OCI-LY7 (cell line): ENCODE measurements around the gene TBCB. TPM values are rescaled to one million over a fixed set of nuclear protein-coding genes. Genes with fewer than 3 reads are reported as not detected.
"Not testable (repeated sequence)": the region's sequence is repeated elsewhere in the genome, so short reads cannot be mapped to it uniquely, and the experiment has no call there.

Experiments used
- Bru-seq: library from RNA; stranded (reverse); fragments of 400-500 nt; gene quantifications from one replicate; lab custom pipeline; 2021; lab: Mats Ljungman, UMichigan
- BruChase-seq, 2 experiments: library from RNA; stranded (reverse); fragments of 400-500 nt; gene quantifications; one replicate each; lab custom pipeline; 2021; lab: Mats Ljungman, UMichigan
- BruUV-seq: library from RNA; stranded (reverse); fragments of 400-500 nt; replicated peaks from 2 replicates; lab custom pipeline; 2021; lab: Mats Ljungman, UMichigan
- CTCF ChIA-PET: fragments of 300-600 bp; sonication (Branson Sonifier 250); formaldehyde crosslinking; loops from one replicate; lab custom pipeline; 2022; ENCODE audit warnings: antibody characterized with exemption; ENCODE audit not compliant: unreplicated experiment; lab: Charles Lee
- POLR2A ChIA-PET: fragments of 300-600 bp; sonication (Branson Sonifier 250); formaldehyde crosslinking; loops from one replicate; lab custom pipeline; 2022; ENCODE audit warnings: antibody characterized with exemption; lab: Charles Lee
- DNase-seq: peaks from one replicate; pipeline ENCODE4 v3.0.0-alpha.2; 2015; ENCODE audit warnings: low spot score
- H2AFZ ChIP-seq: fragments of 200-600 bp; sonication (generic), shearing (Covaris generic); 2 replicates; pipeline ENCODE4 v1.6.1; 2014; ENCODE audit warnings: mild to moderate bottlenecking, antibody characterized with exemption, low read length, moderate library complexity
- H3K27ac ChIP-seq: fragments of 200-600 bp; sonication (generic); 2 replicates; pipeline ENCODE4 v1.5.1; 2014; ENCODE audit warnings: mixed run types, low read depth, mild to moderate bottlenecking, moderate library complexity, low read length, inconsistent platforms; ENCODE audit not compliant: poor library complexity, severe bottlenecking
- H3K36me3 ChIP-seq: fragments of 200-600 bp; sonication (generic); 2 replicates; pipeline ENCODE4 v1.6.1; 2014; ENCODE audit warnings: mild to moderate bottlenecking, antibody characterized with exemption, low read length, moderate library complexity, mixed read lengths; ENCODE audit not compliant: insufficient read depth
- H3K4me1 ChIP-seq: fragments of 200-600 bp; sonication (generic); 2 replicates; pipeline ENCODE4 v1.5.1; 2014; ENCODE audit warnings: mild to moderate bottlenecking, low read length; ENCODE audit not compliant: insufficient read depth, poor library complexity, severe bottlenecking
- H3K4me2 ChIP-seq: fragments of 200-600 bp; sonication (generic); 2 replicates; pipeline ENCODE4 v1.6.1; 2014; ENCODE audit warnings: mild to moderate bottlenecking, low read length
- H3K4me3 ChIP-seq: fragments of 200-600 bp; sonication (generic); 2 replicates; pipeline ENCODE4 v1.5.1; 2014; ENCODE audit warnings: mild to moderate bottlenecking, low read depth, low read length; ENCODE audit not compliant: poor library complexity, severe bottlenecking
- H3K79me2 ChIP-seq: fragments of 200-600 bp; sonication (generic); 2 replicates; pipeline ENCODE4 v1.6.1; 2016; ENCODE audit warnings: low read depth, mild to moderate bottlenecking, low read length, moderate library complexity, mixed read lengths; ENCODE audit not compliant: insufficient read depth
- H3K9me2 ChIP-seq: fragments of 200-600 bp; sonication (generic); 2 replicates; pipeline ENCODE4 v1.6.1; 2016; ENCODE audit warnings: mild to moderate bottlenecking, low read length, mixed read lengths; ENCODE audit not compliant: insufficient read depth
- H3K9me3 ChIP-seq: fragments of 200-600 bp; sonication (generic); 2 replicates; pipeline ENCODE4 v1.6.1; 2014; ENCODE audit warnings: mild to moderate bottlenecking, mixed run types, low read length, mixed read lengths
- H4K20me1 ChIP-seq: fragments of 200-600 bp; sonication (generic); 2 replicates; pipeline ENCODE4 v1.6.1; 2014; ENCODE audit warnings: mild to moderate bottlenecking, antibody characterized with exemption, low read length, moderate library complexity, mixed read lengths; ENCODE audit not compliant: insufficient read depth
- EZH2phosphoT487 ChIP-seq: fragments of 200-600 bp; sonication (generic); IDR thresholded peaks from 2 replicates; pipeline ENCODE4 v1.6.1; 2018; ENCODE audit warnings: low read depth, borderline replicate concordance, mild to moderate bottlenecking, mixed run types, antibody characterized with exemption, low read length, moderate library complexity, mixed read lengths
- intact Hi-C: fragments of 100-400 bp; cut with micrococcal nuclease; formaldehyde crosslinking; loops from one replicate; pipeline ENCODE4 v1.10.0; 2022; ENCODE audit not compliant: unreplicated experiment
- long read RNA-seq: library from polyadenylated mRNA; stranded (forward); transcript quantifications from one replicate; pipeline ENCODE4 v2.0.0, GENCODE V29; 2022
- total RNA-seq, 2 experiments: library from RNA; depleted of rRNA in 1 of 2; stranded (reverse); fragments of >200 nt in 1 of 2; shearing (Covaris generic) in 1 of 2; gene quantifications; 2 replicates each; pipeline ENCODE4 v1.2.3, GENCODE V29; 2014 to 2022
- TF ChIP-seq, protein P1 (sequence below): fragments of 200-600 bp; sonication (generic); conservative IDR thresholded peaks from 2 replicates; pipeline ENCODE4 v1.5.1; 2014; ENCODE audit warnings: mild to moderate bottlenecking, antibody characterized with exemption, low read length, moderate library complexity, mixed read lengths

TBCB gene, protein sequence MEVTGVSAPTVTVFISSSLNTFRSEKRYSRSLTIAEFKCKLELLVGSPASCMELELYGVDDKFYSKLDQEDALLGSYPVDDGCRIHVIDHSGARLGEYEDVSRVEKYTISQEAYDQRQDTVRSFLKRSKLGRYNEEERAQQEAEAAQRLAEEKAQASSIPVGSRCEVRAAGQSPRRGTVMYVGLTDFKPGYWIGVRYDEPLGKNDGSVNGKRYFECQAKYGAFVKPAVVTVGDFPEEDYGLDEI
- 198 and 200 TPM in 2 replicates for total RNA-seq (2014; rRNA removed; shearing (Covaris generic))
- 133 and 136 TPM in 2 replicates for total RNA-seq (2022)
- percentile 56 among the genes with signal in this experiment for Bru-seq, nascent RNA
- percentile 75 among the genes with signal in this experiment for BruChase-seq, experiment 1, labeled RNA remaining after a 6-hour chase
- BruChase-seq, experiment 2, labeled RNA remaining after a 2-hour chase: percentile 66 among the genes with signal in this experiment
- long read RNA-seq, transcript TBCB-201 (6 exons, 1,473 nt): major isoform, 149 of 166 reads
- long read RNA-seq, partial matches to known transcripts: 1 of 166 reads
- long read RNA-seq, other reads (novel, unspliced or antisense): 9 of 166 reads

DNA sequence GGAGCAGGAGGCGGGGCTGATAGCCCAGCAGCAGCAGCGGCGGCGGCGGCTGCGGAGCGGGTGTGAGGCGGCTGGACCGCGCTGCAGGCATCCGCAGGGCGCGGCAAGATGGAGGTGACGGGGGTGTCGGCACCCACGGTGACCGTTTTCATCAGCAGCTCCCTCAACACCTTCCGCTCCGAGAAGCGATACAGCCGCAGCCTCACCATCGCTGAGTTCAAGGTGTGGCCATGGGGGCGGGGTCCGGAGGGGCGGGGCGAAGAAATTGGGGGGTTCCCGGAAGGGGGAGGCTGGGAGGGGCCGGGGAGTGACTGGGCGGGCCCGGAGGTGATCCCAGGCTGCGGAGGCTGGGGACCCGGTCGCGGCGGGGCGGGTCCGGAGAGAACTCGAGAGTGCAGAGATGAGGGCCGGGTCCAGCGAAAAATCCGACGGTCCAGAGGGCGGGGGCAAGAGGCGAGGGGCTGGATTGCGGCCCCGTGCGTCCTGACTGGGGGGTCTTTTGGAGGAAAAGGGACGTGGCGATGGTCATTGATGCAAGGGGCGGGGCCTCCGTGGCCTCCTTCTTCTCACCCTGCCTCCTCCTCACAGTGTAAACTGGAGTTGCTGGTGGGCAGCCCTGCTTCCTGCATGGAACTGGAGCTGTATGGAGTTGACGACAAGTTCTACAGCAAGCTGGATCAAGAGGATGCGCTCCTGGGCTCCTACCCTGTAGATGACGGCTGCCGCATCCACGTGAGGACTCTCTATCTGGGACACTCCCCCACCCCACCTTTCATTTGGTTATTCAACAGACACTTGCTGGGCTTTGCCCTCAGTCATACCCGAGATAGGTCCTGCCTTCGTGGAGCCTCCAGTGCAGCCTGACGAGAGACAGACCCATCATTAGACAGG, at the start of gene TBCB:
Gene TBCB, plus strand, starts transcription at position 16 of the 891 bp plus-strand sequence. Its CDS starts 93 bp downstream, at position 109.
- Histone ChIP-seq H3K79me2 (peaks cover 13% of the 10 kb centered on the region; the same call in 1 of the 2 replicates), H3K27ac (peak within 1 kb of the TSS; percentile 68), H3K4me1 (peaks cover 24% of the 10 kb centered on the region), H3K4me2 (peak within 1 kb of the TSS; percentile 81), H3K4me3 (peak within 1 kb of the TSS; percentile 80), H2AFZ (peak within 1 kb of the TSS; percentile 56; the same call in 1 of the 2 replicates), H3K9me2 (no peaks in the 10 kb centered on the region), H3K36me3 (peaks cover 37% of the 10 kb centered on the region), H3K9me3 (no peaks in the 10 kb centered on the region), H4K20me1 (no peaks in the 10 kb centered on the region)
- POLR2A ChIA-PET: interaction anchor here (0.9 to 1.3 kb wide), 3 partner anchors 12 to 62 kb away, joined by 3 to 4 read pairs (median 3); no protein-coding TSS in a partner anchor
- BruUV-seq: no TSS peak
- TF ChIP-seq EZH2phosphoT487: no peak
- TF ChIP-seq, protein P1, sequence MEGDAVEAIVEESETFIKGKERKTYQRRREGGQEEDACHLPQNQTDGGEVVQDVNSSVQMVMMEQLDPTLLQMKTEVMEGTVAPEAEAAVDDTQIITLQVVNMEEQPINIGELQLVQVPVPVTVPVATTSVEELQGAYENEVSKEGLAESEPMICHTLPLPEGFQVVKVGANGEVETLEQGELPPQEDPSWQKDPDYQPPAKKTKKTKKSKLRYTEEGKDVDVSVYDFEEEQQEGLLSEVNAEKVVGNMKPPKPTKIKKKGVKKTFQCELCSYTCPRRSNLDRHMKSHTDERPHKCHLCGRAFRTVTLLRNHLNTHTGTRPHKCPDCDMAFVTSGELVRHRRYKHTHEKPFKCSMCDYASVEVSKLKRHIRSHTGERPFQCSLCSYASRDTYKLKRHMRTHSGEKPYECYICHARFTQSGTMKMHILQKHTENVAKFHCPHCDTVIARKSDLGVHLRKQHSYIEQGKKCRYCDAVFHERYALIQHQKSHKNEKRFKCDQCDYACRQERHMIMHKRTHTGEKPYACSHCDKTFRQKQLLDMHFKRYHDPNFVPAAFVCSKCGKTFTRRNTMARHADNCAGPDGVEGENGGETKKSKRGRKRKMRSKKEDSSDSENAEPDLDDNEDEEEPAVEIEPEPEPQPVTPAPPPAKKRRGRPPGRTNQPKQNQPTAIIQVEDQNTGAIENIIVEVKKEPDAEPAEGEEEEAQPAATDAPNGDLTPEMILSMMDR: no peak
- CTCF ChIA-PET: interaction anchor here (0.5 to 1.0 kb wide), 2 partner anchors 12 to 64 kb away, joined by 3 to 5 read pairs; no protein-coding TSS in a partner anchor
- peak; percentile 60 for DNase-seq
- intact Hi-C loops: loop anchor here (2.0 kb wide), 1 partner anchor 61 kb away; the partner anchor contains the start of genes THAP8 and WDR62

DNA sequence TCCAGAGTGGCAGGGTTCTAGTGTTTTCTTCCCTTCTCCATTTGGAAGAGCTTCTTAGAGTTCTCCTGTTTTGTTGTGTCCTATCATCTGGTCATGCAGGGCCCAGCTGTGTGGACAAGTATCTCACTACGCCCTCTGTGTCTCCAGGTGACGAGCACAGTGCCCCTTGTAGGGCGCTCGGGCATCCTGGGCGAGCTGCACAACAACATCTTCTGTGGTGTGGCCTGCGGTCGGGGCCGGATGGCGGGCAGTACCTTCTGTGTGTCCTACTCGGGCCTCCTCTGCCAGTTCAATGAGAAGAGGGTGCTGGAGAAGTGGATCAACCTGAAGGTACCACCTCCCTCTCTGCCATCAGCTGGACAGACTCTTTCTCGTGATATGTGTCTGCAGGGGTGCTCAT, 47.6 kb upstream of the TBCB start:
- POLR2A ChIA-PET: no interaction called here
- H3K27ac ChIP-seq: no peak overlapping the region
- intact Hi-C loops: no loop called here

DNA sequence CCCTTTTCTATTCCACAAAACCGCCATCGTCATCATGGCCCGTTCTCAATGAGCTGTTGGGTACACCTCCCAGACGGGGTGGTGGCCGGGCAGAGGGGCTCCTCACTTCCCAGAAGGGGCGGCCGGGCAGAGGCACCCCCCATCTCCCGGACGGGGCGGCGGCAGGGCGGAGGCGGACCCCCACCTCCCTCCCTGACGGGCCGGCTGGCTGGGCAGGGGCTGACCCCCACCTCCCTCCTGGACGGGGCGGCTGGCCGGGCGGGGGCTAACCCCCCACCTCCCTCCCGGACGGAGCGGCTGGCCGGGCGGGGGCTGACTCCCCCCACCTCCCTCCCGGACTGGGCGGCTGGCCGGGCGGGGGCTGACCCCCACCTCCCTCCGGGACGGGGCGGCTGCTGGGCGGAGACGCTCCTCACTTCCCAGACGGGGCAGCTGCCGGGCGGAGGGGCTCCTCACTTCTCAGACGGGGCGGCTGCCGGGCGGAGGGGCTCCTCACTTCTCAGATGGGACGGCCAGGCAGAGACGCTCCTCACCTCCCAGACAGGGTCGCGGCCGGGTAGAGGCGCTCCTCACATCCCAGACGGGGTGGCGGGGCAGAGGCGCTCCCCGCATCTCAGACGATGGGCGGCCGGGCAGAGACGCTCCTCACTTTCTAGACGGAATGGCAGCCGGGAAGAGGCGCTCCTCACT, 46.3 kb upstream of the TBCB start:
- H4K20me1 ChIP-seq, POLR2A ChIA-PET, intact Hi-C loops: not testable (repeated sequence)

More for the DNA sequence above, 47.6 kb upstream of the TBCB start:
- Histone ChIP-seq H2AFZ (no peak overlapping the region), H3K9me3 (no peaks in the 10 kb centered on the region), H3K9me2 (no peaks in the 10 kb centered on the region), H3K4me2 (no peak overlapping the region), H3K36me3 (peaks cover 88% of the 10 kb centered on the region), H3K4me3 (no peak overlapping the region), H4K20me1 (no peaks in the 10 kb centered on the region), H3K4me1 (no peaks in the 10 kb centered on the region), H3K79me2 (no peaks in the 10 kb centered on the region)
- CTCF ChIA-PET: no interaction called here
- BruUV-seq: no TSS peak
- no peak for DNase-seq
- no peak for TF ChIP-seq EZH2phosphoT487
- TF ChIP-seq, protein P1: no peak

More for the DNA sequence above, 46.3 kb upstream of the TBCB start:
- H3K4me2 ChIP-seq, H3K4me1 ChIP-seq, H3K9me3 ChIP-seq, H2AFZ ChIP-seq, H3K27ac ChIP-seq, H3K79me2 ChIP-seq, CTCF ChIA-PET, H3K4me3 ChIP-seq, DNase-seq, BruUV-seq, H3K9me2 ChIP-seq: not testable (repeated sequence)
- H3K36me3 ChIP-seq: peaks cover 90% of the 10 kb centered on the region
